Panc1 (cell line): Measurements from ENCODE around the gene SLC16A5.

ENCODE experiments used
- POLR2AphosphoS5 ChIP-seq: IDR thresholded peaks from 2 replicates; pipeline ENCODE4 v1.6.1; 2012; ENCODE audit warnings: mild to moderate bottlenecking, low read depth, low read length, moderate library complexity
- TCF7L2 ChIP-seq: IDR thresholded peaks from 2 replicates; pipeline ENCODE4 v1.6.1; 2011; ENCODE audit warnings: mild to moderate bottlenecking, low read depth, low read length, inconsistent platforms
- TF ChIP-seq, protein P1 (sequence below): fragments of 450-650 bp; IDR thresholded peaks from 2 replicates; pipeline ENCODE4 v1.5.1; 2017; ENCODE audit warnings: mild to moderate bottlenecking

DNA sequence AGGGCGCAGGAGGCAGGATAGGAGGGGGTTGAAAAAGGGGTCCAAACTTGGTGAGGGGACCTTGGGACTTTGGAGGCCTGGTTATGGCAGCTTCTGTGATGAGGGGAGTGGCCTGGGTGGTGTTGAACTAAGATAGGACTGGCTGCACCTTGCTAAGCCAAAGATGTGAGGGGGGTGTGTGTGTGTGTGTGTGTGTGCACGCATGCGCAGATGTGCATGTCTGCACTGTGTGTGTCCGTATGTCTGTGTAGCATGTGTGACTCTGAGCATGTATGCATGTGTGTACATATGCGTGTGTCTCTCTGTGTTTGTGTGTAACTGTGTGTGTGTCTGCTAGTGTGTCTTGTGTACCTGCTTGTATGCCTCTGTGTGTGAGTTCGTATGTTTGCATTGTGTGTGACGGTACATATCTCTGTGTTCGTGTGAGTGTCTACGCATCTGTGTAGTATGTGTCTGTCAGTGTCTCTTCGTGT lies 4.1 kb downstream of the SLC16A5 start:
- TF ChIP-seq POLR2AphosphoS5 (no peak), TCF7L2 (no peak)
- TF ChIP-seq, protein P1, sequence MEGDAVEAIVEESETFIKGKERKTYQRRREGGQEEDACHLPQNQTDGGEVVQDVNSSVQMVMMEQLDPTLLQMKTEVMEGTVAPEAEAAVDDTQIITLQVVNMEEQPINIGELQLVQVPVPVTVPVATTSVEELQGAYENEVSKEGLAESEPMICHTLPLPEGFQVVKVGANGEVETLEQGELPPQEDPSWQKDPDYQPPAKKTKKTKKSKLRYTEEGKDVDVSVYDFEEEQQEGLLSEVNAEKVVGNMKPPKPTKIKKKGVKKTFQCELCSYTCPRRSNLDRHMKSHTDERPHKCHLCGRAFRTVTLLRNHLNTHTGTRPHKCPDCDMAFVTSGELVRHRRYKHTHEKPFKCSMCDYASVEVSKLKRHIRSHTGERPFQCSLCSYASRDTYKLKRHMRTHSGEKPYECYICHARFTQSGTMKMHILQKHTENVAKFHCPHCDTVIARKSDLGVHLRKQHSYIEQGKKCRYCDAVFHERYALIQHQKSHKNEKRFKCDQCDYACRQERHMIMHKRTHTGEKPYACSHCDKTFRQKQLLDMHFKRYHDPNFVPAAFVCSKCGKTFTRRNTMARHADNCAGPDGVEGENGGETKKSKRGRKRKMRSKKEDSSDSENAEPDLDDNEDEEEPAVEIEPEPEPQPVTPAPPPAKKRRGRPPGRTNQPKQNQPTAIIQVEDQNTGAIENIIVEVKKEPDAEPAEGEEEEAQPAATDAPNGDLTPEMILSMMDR: no peak
